ENCODE results near the gene PHF1.

Gene PHF1

DNA sequence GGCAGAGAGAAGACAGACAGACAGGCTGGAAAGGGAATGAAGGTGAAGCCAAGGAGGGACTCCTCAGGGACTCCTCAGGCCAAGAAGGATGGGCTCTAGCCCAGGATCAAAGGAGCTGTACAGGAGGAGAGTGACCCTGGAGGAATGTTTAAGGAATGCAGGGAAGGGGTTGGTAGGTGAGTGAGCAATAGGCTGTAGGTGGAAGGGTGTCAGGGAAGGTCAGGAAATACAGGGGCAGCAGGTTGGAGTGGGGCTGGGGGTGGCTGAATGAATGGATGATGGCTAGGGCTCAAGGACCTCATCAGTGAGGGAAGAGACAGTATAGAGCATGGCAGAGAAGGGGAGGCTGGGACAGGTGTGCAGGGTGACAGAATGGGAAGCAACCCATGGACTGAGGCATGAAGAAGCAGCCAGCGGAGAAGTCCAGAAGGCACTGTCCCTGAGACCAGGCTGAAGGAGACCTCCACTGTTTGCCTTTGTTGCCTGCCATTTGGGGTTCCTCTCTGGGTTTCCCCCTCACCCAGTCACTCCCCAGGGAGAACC lies 22.3 kb downstream of the PHF1 start:
- no peak for DNase-seq

DNA sequence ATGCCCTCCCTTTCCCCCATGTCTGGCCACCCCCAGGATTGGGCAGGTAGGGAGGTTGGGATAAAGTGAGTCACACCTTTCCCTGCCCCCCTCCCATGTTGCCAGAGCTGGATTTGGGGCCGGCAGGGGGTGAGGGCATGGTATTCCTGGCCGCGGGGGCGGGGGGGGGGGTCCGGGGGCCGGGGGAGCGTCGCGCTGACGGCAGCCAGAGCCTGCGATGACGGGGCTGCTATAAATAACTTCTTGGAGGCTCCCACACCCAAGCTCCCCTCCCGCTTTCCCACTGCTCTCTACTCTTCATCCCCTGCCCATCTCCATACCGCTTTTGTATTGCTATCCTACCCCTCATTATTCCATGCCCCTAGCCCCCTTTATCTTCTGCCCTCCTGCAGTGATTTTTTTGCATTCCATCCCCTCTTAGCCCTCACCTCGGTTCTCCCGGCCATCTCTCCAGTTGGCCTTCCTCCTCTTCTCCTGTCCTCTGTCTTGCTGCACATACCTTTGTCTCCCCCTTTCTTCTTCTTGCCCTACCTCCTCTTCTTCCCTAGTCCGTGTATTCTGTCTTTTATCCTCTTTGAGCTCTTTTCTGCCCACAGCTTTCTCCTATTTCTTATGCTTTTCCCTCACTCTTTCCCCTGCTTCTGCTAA lies 22.9 kb downstream of the PHF1 start:
- DNase-seq, result no peak

DNA sequence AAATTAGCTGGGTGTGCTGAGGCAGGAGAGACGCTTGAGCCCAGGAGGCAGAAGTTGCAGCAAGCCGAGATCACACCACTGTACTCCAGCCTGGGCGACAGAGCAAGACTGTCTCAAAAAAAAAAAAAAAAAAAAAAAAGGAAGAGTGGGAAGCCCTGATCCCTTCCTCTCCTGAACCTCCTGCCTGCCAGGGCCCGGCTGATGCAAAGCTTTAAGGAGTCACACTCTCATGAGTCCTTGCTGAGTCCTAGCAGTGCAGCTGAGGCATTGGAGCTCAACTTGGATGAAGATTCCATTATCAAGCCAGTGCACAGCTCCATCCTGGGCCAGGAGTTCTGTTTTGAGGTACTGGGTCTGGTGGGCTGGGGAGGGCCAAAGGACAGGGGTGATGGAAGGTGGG lies 24.1 kb downstream of the PHF1 start:
- DNase-seq, result no peak

DNA sequence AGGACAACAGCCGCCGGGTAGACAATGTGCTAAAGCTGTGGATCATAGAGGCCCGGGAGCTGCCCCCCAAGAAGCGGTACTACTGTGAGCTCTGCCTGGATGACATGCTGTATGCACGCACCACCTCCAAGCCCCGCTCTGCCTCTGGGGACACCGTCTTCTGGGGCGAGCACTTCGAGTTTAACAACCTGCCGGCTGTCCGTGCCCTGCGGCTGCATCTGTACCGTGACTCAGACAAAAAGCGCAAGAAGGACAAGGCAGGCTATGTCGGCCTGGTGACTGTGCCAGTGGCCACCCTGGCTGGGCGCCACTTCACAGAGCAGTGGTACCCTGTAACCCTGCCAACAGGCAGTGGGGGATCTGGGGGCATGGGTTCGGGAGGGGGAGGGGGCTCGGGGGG lies 26.9 kb downstream of the PHF1 start:
- no peak for DNase-seq

DNA sequence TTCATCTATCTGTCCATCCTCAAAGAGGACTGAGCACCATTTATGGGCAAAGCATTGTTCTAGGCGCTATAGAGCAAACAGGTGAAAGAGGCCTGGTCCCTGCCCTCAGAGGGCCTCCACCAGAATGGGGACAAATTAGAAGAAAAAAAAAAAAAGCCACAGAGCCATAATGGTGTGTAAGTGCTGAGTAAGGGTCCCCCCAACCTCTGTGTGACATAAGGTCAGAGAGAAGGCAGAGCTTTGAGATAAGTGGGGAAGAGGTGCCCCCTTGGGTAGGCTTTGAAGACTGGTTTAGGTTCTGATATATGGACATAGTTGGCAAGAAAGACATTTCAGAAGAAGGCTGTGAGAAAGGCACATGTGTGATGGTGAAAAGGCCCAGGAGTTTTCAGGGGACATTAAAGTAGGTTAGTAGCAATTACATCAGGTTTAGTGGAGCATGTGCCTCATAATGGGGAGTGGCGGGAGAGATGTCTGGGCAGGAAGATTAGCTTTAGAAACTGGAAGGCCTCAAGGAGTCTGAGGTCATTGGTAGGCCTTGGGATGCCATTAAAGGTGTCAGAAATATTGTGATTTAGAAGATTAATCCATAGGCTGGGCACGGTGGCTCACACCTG lies 28.3 kb downstream of the PHF1 start:
- DNase-seq, result no peak

DNA sequence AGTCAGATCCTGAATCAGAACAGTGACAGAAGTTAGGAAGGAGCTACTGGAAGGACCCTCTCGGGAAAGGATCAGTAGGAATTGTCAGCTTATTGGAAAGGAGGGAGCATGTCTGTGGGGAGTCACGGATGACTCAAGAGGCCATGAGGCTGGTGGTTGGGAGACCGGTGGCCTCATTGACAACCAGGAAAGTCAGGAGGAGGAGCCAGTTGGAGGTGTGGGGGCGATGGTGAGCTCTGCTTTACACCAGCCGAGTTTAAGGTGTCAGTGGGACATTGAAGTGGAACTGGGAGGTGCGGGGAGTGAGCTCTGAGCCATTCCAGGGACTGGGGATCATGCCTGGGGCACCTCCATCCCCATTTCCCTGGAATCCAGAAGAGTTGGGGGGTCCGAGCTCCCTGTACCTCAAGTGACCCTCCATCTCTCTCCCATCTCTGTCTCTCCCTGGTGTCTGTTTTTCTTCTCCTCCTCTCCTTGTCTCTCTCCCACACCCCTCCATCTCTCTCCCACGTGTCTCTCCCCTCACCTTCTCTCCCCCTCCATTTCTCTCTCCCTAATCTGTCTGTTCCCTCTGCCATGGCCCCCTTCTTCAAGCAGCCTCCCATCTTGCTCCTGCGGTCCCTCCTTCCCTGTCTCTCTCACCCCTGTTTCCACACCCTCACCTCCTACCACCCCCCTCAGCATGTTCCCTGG lies 29.3 kb downstream of the PHF1 start:
- DNase-seq, result no peak

DNA sequence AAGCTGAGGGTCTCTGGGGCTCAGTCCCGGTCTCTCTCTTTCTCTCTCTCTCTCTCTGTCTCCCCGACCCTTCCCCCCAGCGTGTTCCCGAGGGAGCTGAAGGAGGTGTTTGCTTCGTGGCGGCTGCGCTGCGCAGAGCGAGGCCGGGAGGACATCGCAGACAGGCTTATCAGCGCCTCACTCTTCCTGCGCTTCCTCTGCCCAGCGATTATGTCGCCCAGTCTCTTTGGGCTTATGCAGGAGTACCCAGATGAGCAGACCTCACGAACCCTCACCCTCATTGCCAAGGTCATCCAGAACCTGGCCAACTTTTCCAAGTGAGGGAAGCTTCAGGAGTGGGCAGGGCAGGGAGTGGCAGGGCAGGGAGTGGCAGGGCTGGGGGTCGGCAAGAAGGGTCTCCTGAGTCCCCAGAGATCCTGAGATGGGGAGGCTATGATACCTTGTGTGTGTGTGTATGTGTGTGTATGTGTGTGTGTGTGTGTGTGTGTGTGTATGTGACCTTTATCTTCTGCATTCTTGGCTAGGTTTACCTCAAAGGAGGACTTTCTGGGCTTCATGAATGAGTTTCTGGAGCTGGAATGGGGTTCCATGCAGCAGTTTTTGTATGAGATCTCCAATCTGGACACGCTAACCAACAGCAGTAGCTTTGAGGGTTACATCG lies 30.0 kb downstream of the PHF1 start:
- DNase-seq, result no peak

DNA sequence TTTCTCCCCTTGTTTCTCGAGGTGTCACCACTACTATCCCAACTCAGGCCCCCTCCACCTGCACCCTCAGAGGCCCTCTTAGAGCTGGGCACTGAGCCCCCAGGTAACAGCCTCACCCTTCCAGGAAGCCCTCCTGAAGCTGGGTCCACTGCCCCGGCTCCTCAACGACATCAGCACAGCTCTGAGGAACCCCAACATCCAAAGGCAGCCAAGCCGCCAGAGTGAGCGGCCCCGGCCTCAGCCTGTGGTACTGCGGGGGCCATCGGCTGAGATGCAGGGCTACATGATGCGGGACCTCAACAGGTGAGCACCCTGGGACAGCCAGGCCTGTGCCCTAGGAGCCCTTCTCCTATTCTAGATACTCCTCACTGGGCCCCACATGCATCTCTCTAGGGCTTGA lies 30.6 kb downstream of the PHF1 start:
- no peak for DNase-seq

DNA sequence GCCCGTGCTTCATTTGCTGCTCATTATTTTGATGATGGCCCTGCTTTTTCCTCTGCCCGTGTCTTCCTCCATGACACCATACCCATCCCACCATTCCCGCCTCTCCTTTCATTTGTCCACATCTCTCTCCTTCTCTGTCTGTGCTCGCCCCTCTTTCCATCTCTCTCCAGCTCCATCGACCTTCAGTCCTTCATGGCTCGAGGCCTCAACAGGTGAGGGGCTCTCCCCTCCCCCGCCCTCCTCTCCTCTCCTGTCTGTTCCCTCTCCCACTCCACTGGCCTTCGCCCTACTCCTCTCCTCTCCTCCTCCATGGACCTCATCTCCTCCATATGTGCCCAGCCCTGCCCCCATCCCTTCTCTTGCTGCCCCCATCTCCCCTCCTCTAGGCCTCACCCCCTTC lies 31.5 kb downstream of the PHF1 start:
- DNase-seq, result no peak

DNA sequence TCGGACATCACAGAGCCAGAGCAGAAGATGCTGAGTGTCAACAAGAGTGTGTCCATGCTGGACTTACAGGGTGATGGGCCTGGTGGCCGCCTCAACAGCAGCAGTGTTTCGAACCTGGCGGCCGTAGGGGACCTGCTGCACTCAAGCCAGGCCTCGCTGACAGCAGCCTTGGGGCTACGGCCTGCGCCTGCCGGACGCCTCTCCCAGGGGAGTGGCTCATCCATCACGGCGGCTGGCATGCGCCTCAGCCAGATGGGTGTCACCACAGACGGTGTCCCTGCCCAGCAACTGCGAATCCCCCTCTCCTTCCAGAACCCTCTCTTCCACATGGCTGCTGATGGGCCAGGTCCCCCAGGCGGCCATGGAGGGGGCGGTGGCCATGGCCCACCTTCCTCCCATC lies 32.2 kb downstream of the PHF1 start:
- DNase-seq, result no peak

DNA sequence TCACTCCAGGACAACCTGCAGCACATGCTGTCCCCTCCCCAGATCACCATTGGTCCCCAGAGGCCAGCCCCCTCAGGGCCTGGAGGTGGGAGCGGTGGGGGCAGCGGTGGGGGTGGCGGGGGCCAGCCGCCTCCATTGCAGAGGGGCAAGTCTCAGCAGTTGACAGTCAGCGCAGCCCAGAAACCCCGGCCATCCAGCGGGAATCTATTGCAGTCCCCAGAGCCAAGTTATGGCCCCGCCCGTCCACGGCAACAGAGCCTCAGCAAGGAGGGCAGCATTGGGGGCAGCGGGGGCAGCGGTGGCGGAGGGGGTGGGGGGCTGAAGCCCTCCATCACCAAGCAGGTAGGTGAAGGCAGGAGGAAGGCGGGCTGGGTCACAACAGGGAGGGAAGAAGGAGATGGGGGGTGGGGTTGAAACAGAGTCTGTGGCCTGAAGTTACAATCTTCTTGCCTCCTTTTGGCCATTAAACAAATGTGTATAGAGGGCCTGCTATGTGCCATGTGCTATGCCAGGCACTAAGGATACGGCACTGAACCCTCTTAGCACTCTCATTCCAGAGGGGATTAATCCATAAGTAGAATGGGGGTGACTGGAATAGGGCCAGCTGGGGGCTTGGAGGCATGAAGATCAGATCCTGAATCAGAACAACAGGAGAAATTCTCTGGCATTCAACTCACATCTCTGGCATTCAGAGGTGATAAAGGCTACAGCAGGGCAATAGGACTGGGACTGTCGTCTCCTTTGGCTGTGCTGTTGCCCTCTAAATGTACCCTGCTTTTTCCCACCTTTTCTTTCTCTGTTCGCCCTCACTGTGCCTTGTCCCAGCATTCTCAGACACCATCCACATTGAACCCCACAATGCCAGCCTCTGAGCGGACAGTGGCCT lies 33.0 kb downstream of the PHF1 start:
- no peak for DNase-seq

DNA sequence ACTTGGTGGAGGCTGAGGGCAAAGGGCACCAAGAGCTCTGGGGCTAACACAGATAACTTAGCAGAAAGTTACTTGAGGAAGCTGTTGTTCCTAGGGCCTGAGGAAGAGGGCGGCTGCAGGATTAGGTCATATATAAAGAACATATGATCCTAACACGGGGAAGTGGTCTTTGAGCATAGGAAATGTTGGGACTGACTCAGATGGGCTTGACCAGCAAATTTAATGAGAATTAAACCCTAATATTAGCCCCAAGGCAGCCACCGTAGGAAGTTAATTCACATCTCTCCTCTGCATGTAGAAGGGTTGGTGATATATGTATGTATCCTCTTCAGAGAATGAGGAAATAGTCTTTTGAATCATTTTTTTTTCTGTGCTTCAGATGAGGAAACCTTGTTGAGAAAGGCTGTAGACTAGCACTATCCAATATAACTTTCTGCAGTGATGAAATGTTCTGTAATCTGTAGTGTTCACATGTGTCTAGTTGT lies 34.3 kb downstream of the PHF1 start:
- DNase-seq, result no peak

DNA sequence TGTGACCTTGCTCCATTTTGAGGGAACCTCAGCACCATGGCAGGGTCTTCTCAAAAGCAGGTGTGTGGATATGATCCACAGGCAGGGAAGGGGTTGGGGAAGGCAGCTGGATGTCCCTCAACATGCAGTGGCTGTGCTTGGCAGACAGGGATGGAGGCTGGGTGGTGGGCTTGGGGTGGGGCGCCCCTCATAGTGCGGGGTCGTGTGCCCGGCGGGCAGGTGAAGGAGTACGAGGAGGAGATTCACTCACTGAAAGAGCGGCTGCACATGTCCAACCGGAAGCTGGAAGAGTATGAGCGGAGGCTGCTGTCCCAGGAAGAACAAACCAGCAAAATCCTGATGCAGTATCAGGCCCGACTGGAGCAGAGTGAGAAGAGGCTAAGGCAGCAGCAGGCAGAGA lies 35.5 kb downstream of the PHF1 start:
- no peak for DNase-seq

DNA sequence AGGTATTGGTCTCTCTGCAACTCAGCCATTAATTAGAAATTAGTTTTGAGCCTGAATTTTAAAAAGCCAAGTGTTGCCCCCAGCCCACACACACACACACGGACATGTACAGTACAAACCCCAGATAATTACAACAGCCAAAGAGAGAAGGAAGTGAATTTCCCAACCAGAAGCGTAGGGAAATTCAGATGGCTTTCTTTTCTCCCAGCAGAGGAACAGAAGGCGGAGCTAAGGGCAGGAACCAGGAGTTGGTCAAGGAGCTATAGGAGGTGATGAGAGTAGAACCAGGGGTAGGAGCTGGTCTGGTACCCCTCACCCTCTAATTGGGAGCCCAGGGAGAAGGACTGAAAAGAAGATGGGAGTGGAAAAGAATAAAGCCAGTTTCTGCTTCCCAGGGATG lies 39.6 kb downstream of the PHF1 start:
- DNase-seq, result no peak

DNA sequence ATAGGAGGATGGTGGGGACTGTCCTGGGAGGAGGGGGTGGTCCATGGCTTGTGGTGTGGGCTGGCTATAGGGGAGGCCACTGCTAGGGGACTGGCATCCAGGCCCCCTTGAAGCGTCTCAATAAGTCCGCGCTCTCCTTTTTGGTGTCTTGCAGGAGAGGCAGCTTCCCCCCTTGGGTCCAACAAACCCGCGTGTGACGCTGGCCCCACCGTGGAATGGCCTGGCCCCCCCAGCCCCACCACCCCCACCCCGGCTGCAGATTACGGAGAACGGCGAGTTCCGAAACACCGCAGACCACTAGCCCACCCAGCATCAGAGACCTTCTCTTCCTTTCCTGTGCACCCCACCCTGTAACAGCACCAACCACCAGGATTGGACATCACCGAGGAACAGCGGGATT lies 40.8 kb downstream of the PHF1 start:
- no peak for DNase-seq

DNA sequence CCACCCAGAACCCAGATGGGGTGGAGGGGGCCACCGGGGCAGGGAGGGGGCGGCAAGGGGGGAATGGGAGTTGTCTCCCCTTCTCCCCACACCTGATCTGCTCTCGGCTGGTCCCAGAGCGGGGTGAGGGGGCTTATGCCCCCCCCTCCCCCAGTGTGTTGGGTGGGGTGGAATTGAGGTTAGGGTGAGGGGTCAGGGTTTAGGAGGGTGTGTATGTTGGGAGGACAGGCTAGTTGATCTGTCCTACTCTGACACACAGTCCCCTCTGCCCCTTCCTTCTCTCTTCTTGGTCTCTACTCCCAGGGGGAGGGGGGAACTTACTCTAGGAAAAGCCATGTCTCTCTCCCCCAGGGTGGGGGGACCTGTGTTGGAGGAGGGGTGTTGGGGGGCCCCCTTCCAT lies 41.7 kb downstream of the PHF1 start:
- no peak for DNase-seq

DNA sequence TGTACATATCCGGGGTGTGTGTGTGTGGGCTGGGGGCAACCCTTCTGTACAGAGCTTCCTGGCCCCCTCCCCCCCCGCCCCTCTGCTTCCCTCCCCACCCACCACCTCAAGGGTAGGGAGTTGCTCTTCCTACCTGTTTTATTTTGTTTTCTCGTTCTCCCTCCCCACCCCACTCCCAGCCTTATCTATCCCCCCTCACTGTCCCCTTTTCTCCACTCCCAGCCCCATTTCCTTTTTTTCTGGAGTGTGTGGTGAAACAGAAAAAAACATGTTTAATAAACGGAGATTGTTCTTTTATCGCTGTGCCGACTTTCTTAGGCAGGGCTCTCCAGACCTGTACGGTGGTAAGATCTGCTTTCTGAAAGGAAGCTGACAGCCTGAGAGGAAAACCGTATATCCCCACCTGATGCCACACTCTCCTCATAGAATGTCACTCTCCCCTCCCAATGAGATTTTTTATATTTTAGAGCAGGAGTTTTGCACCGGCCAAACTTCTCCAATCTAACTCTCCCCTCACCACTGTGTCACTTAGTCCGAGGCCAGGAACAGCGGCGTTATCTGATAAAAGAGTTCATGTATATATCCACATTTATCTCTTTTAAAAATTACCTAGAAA lies 42.7 kb downstream of the PHF1 start:
- no peak for DNase-seq

DNA sequence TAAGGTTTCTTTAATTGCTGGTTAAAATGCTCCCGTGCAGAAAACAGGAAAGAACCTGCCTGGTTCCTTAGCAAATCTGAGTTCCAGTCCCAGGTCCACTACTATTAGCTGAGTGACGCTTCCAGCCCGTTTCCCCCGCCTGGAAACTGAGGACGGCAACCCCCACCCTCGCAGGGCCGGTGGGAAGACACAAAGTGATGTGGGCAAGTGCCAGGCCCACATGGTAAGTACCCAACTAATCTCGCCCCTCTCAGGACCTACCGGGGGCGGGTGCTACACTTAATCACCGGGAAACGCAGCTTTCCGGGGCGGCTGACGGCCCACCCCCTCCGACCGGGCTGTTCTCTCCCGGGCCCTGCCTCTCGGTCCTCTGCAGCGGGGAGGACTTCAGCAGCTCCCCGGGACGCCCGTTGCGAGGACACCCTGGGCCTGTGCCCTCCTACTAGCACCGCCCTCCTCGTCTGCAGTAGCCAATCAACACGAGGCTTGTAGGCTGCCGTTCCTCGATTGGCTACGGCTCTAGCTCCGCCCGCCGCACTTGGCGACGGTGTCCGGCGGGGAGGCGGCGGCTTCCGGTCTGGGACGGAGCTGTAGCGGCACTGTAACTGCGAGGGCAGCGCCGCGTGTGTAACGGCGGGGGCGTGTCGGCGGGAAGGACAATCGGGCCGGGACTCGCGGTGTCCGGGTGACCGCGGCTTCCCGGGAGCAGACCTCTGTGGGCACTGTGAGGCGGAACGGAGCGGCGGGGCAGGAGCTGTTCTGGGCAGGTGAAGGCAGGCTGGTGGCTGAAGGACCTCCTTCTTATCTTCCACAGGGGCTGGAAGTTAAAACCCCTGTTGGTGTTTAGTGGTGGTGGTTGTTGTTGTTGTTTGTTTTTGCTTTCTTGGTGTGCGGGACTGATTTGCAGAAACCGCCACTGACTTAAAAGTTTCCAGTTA lies 43.5 kb downstream of the PHF1 start, which contains the start of gene ZBTB9:
Gene ZBTB9 (plus strand): TSS at position 568 of the 938 bp plus-strand sequence. CDS start 525 bp downstream, outside the sequence.
- peak; percentile 96 for DNase-seq

DNA sequence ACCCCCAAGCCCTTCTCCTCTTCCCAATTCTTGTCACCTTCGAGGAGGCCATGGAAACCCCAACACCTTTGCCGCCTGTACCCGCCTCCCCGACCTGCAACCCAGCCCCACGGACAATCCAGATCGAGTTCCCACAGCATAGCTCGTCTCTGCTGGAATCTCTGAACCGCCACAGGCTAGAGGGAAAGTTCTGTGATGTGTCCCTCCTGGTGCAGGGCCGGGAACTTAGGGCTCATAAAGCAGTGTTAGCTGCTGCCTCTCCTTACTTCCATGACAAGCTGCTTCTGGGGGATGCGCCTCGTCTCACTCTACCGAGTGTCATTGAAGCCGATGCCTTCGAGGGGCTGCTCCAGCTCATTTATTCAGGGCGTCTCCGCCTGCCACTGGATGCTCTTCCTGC lies 44.2 kb downstream of the PHF1 start:
- no peak for DNase-seq

DNA sequence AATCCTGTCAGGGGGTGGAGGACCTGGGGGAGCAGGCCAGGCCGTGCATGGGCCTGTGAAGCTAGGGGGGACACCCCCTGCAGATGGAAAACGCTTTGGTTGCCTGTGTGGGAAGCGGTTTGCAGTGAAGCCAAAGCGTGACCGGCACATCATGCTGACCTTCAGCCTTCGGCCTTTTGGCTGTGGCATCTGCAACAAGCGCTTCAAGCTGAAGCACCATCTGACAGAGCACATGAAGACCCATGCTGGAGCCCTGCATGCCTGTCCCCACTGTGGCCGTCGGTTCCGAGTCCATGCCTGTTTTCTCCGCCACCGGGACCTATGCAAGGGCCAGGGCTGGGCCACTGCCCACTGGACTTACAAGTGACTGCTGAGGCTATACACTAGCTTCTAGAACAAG lies 45.3 kb downstream of the PHF1 start:
- no peak for DNase-seq

DNA sequence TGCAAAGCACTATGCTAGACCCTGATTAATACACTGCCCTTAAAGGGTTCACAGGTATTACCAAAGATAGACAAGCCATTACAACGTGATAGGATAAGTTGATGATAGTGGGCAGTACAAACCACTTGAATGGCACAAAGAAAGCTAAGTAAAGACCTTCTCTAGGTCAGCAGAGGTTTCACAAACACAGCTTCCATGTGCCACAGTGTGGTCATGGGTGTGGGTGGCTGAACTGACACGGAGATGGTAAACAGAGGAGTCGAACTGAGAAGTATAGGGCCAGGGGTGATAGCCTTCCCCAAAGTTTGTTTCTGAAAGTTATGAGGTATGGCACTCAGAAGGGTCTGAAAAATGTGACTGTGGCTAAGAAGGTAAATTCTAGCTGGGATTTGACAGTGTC lies 47.9 kb downstream of the PHF1 start:
- no peak for DNase-seq

All from NCI-H1105 (cell line).